Heart left ventricle (tissue), 16 donors: ENCODE results near the gene CDC123. TPM values are rescaled to one million over a fixed set of nuclear protein-coding genes. Genes with fewer than 3 reads are reported as not detected.
"Not testable (repeated sequence)": the region's sequence is repeated elsewhere in the genome, so short reads cannot be mapped to it uniquely, and the experiment has no call there.

Source experiments
- ATAC-seq, 4 donors: fragments of 200-7000 bp; cut with Tn5 transposase; one replicate each; pipeline ENCODE4 v1.9.1; 2020 to 2022; ENCODE audit warnings: moderate library complexity in 4 of 4, mild to moderate bottlenecking in 3 of 4, moderate number of reproducible peaks in 1 of 4
- DNase-seq, 5 donors: peaks; one replicate each; pipeline ENCODE4 v3.0.0-alpha.2; 2020
- H3K27ac ChIP-seq, 12 donors: fragments of 200-600 bp; sonication (generic) in 4 of 12; one replicate each; pipeline versions ENCODE4 v1.5.0 to v1.8.0; 2016 to 2022; ENCODE audit warnings: mild to moderate bottlenecking in 2 of 12
- H3K27me3 ChIP-seq, 9 donors: fragments of 200-600 bp; sonication (generic) in 2 of 9; one replicate each; pipeline versions ENCODE4 v1.5.1 to v1.8.0; 2016 to 2022; ENCODE audit warnings: mild to moderate bottlenecking in 3 of 9
- H3K36me3 ChIP-seq, 9 donors: fragments of 200-600 bp; sonication (generic) in 2 of 9; one replicate each; pipeline versions ENCODE4 v1.5.0 to v1.8.0; 2018 to 2022; ENCODE audit warnings: mild to moderate bottlenecking in 2 of 9
- H3K4me1 ChIP-seq, 12 donors: fragments of 200-600 bp; sonication (generic) in 4 of 12; one replicate each; pipeline versions ENCODE4 v1.5.0 to v1.8.0; 2016 to 2022; ENCODE audit warnings: mild to moderate bottlenecking in 3 of 12
- H3K4me3 ChIP-seq, 12 donors: fragments of 200-600 bp; sonication (generic) in 4 of 12; one replicate each; pipeline versions ENCODE4 v1.5.0 to v1.8.0; 2017 to 2022; ENCODE audit warnings: mild to moderate bottlenecking in 9 of 12, moderate library complexity in 4 of 12
- H3K9me3 ChIP-seq, 12 donors: fragments of 200-600 bp; sonication (generic) in 4 of 12; one replicate each; pipeline versions ENCODE4 v1.5.0 to v1.8.0; 2016 to 2022; ENCODE audit warnings: mild to moderate bottlenecking in 1 of 12
- CTCF ChIP-seq, 12 donors: fragments of 200-600 bp; sonication (generic) in 4 of 12; IDR thresholded peaks; one replicate each; pipeline versions ENCODE4 v1.5.0 to v1.8.0; 2018 to 2022; ENCODE audit warnings: antibody characterized with exemption in 12 of 12, mild to moderate bottlenecking in 5 of 12
- POLR2A ChIP-seq, 2 donors: fragments of 450-650 bp; IDR thresholded peaks; one replicate each; pipeline ENCODE4 v1.6.1; 2017; ENCODE audit warnings: antibody characterized with exemption in 2 of 2, mild to moderate bottlenecking in 2 of 2, moderate library complexity in 2 of 2
- WGBS, 4 donors: extraction: QIAGEN DNeasy Blood & Tissue Kit in 2 of 4; methylation state at CpG; one replicate each; pipeline versions ENCODE4 v1.1.5 to v1.1.7; 2013 to 2018; 5-methylcytosine and 5-hydroxymethylcytosine counted together
- intact Hi-C, 10 donors: fragments of 100-400 bp; cut with DNase I; formaldehyde crosslinking; loops; one replicate each; pipeline versions ENCODE4 v1.11.1 to v1.14.2; 2022
- polyA plus RNA-seq, 2 donors: library from polyadenylated mRNA; stranded (reverse); fragments of 200-250 nt; gene quantifications; one replicate each; pipeline ENCODE4 v1.2.3, GENCODE V29; 2013
- total RNA-seq, 9 donors: library from RNA; depleted of rRNA in 2 of 9; stranded (reverse); fragments of >200 nt in 2 of 9; fragmentation: NEBNext Ultra II Directional in 3 of 9; extraction: Animal tissue kit (Norgen Biotek cat#: 25700) in 3 of 9; gene quantifications; one replicate each; pipeline versions ENCODE4 v1.1.0 to v1.2.4, GENCODE V29; 2016 to 2023
- donor health status: ischemic (EF 13 %, LVEDD 7.1; RV severe dilation, severe dysfunction).
- donor health status: healthy with polysubstance abuse.
- donor health status: DM: no; HTN: yes; CAD: no.
- donor health status: DM: no; HTN: no; CAD: no.
- donor health status: ischemic (EF 25% LVEDD 6.9; RV normal size, moderate dysfunction).
- donor health status: ischemic (EF 25% LVEDD 5.7; RV mildly dilated, moderate dysfunction).
- donor health status: healthy.
- donor health status: DM: yes; HTN: yes; CAD: no.
- donor health status: ischemic (EF 35%, LVEDD 5.7; RV mildly dilated, moderate dysfunction).
- donor health status: nonischemic (EF 11% LVEDD 7.7; RV severe dilation, severe dysfunction).
- donor health status: DM: yes; HTN: yes; CAD: no.
- donor health status: PGD.
- donor health status: ischemic (EF 29% LVEDD 5.4; RV normal size, mild dysfunction).
- donor health status: nonischemic (EF 23%, LVEDD 6.1; RV moderate dilation, normal function).

The CDC123 gene
- total and polyA plus RNA-seq, 11 donors: 21.9 to 66.3 (median 52.7) TPM

GRCh38 chr10:12238821-12239220 lies 42.8 kb downstream of the CDC123 start:
- peaks cover 4 to 34% (median 28%) of the 10 kb centered on the region in 12 donors for H3K4me1 ChIP-seq
- WGBS, 4 donors: 94 to 98% (median 96%) methylated on average over 8 of the region's 8 CpGs
- intact Hi-C loops: no loop called here
- peaks cover 0 to 68% (median 61%) of the 10 kb centered on the region in 9 donors for H3K36me3 ChIP-seq
- no peaks in the 10 kb centered on the region for H3K27me3 ChIP-seq
- no peak overlapping the region for H3K4me3 ChIP-seq
- H3K27ac ChIP-seq: peak overlapping the region in 4 of 12 donors; percentile 13 to 51 (median 42)
- no peaks in the 10 kb centered on the region for H3K9me3 ChIP-seq
- no peak for DNase-seq
- TF ChIP-seq CTCF (IDR thresholded peaks at IDR 0.05) (no peak), POLR2A (IDR thresholded peaks at IDR 0.05) (no peak)
- ATAC-seq: no peak

GRCh38 chr10:12241810-12242529 lies 46.0 kb downstream of the CDC123 start:
- Histone ChIP-seq H3K27me3 (no peaks in the 10 kb centered on the region), H3K4me3 (peak overlapping the region in 2 of 12 donors; percentile 3 to 5), H3K9me3 (no peaks in the 10 kb centered on the region), H3K4me1 (peaks cover 0 to 39% (median 20%) of the 10 kb centered on the region in 12 donors), H3K27ac (peak overlapping the region in 11 of 12 donors; percentile 24 to 74 (median 59)), H3K36me3 (peaks cover 0 to 69% (median 56%) of the 10 kb centered on the region in 9 donors)
- 23 to 30% (median 26%) methylated on average over 19 of the region's 19 CpGs for WGBS, 4 donors
- DNase-seq (peak in 4 of 5 donors; percentile 31 to 84 (median 58)), ATAC-seq (peak; percentile 65 to 88 (median 87))
- TF ChIP-seq CTCF (IDR thresholded peaks at IDR 0.05): no peak
- TF ChIP-seq POLR2A (IDR thresholded peaks at IDR 0.05): peak in 1 of 2 donors; percentile 14
- intact Hi-C loops: no loop called here

GRCh38 chr10:12243864-12244620 lies 48.1 kb downstream of the CDC123 start:
- peaks cover 0 to 65% (median 54%) of the 10 kb centered on the region in 9 donors for H3K36me3 ChIP-seq
- no peaks in the 10 kb centered on the region for H3K27me3 ChIP-seq
- TF ChIP-seq CTCF (IDR thresholded peaks at IDR 0.05) (no peak), POLR2A (IDR thresholded peaks at IDR 0.05) (no peak)
- 89 to 93% (median 91%) methylated on average over 18 of the region's 18 CpGs for WGBS, 4 donors
- intact Hi-C loops: no loop called here
- ATAC-seq: peak in 1 of 4 donors; percentile 8
- no peak overlapping the region for H3K4me3 ChIP-seq
- no peak for DNase-seq
- peak overlapping the region in 1 of 12 donors; percentile 61 for H3K27ac ChIP-seq
- peaks cover 0 to 39% (median 20%) of the 10 kb centered on the region in 12 donors for H3K4me1 ChIP-seq
- H3K9me3 ChIP-seq: no peaks in the 10 kb centered on the region

- ATAC-seq (no peak), DNase-seq (no peak)
- Histone ChIP-seq H3K27ac (no peak overlapping the region), H3K4me3 (no peak overlapping the region), H3K36me3 (peaks cover 0 to 64% (median 51%) of the 10 kb centered on the region in 9 donors), H3K27me3 (no peaks in the 10 kb centered on the region), H3K4me1 (no peaks in the 10 kb centered on the region), H3K9me3 (no peaks in the 10 kb centered on the region)
- TF ChIP-seq CTCF (IDR thresholded peaks at IDR 0.05) (no peak), POLR2A (IDR thresholded peaks at IDR 0.05) (no peak)
- intact Hi-C loops: no loop called here
- 81 to 88% (median 85%) methylated on average over 10 of the region's 10 CpGs for WGBS, 4 donors
These were observed 54.2 kb downstream of the CDC123 start for GRCh38 chr10:12250181-12250580.

GRCh38 chr10:12250702-12251101 lies 54.7 kb downstream of the CDC123 start:
- H3K9me3 ChIP-seq, H3K27me3 ChIP-seq, H3K27ac ChIP-seq, H3K4me3 ChIP-seq, ATAC-seq, intact Hi-C loops, DNase-seq, H3K4me1 ChIP-seq: not testable (repeated sequence)
- H3K36me3 ChIP-seq: peaks cover 0 to 59% (median 48%) of the 10 kb centered on the region in 9 donors
- 83 to 99% (median 94%) methylated on average over 5 of the region's 5 CpGs for WGBS, 4 donors
